GM23338 (cell line): ENCODE data around the gene CTNNA2. TPM values are rescaled to one million over a fixed set of nuclear protein-coding genes. Genes with fewer than 3 reads are reported as not detected.

Experiments
- ATAC-seq: fragments of 200-7000 bp; cut with Tn5 transposase; 3 replicates; pipeline ENCODE4 v1.9.1; 2020
- DNase-seq: peaks from one replicate; pipeline ENCODE4 v3.0.0-alpha.2; 2015; ENCODE audit warnings: low spot score
- H2AFZ ChIP-seq: fragments of 200-600 bp; sonication (generic); 2 replicates; pipeline ENCODE4 v1.8.0; 2016; ENCODE audit warnings: antibody characterized with exemption, mild to moderate bottlenecking, moderate library complexity
- H3F3A ChIP-seq: fragments of 200-600 bp; sonication (generic); replicated peaks from 2 replicates; pipeline ENCODE4 v1.8.0; 2017; ENCODE audit warnings: antibody characterized with exemption, mixed run types, low read depth
- H3K27ac ChIP-seq: fragments of 200-600 bp; sonication (generic); 2 replicates; pipeline ENCODE4 v1.6.1; 2016; ENCODE audit warnings: low read depth
- H3K27me3 ChIP-seq: fragments of 200-600 bp; sonication (generic); 2 replicates; pipeline ENCODE4 v1.8.0; 2016; ENCODE audit warnings: mild to moderate bottlenecking, mixed run types, moderate library complexity; ENCODE audit not compliant: insufficient read depth
- H3K36me3 ChIP-seq: fragments of 200-600 bp; sonication (generic); 2 replicates; pipeline ENCODE4 v1.8.0; 2016; ENCODE audit warnings: mild to moderate bottlenecking; ENCODE audit not compliant: insufficient read depth
- H3K4me1 ChIP-seq: fragments of 200-600 bp; sonication (generic); 2 replicates; pipeline ENCODE4 v1.8.0; 2016; ENCODE audit warnings: mild to moderate bottlenecking, moderate library complexity; ENCODE audit not compliant: insufficient read depth
- H3K4me2 ChIP-seq: fragments of 200-600 bp; sonication (generic); 2 replicates; pipeline ENCODE4 v1.7.1; 2017; ENCODE audit warnings: mixed run types
- H3K4me3 ChIP-seq: fragments of 200-600 bp; sonication (generic); 2 replicates; pipeline ENCODE4 v1.6.1; 2016; ENCODE audit warnings: mixed run types
- H3K79me2 ChIP-seq: fragments of 200-600 bp; sonication (generic); replicated peaks from 2 replicates; pipeline ENCODE4 v1.8.0; 2017; ENCODE audit warnings: mild to moderate bottlenecking; ENCODE audit not compliant: insufficient read depth
- H3K9me2 ChIP-seq: fragments of 200-600 bp; sonication (generic); 2 replicates; pipeline ENCODE4 v1.8.0; 2017; ENCODE audit not compliant: insufficient read depth
- H4K20me1 ChIP-seq: fragments of 200-600 bp; sonication (generic); replicated peaks from 2 replicates; pipeline ENCODE4 v1.8.0; 2017; ENCODE audit warnings: mild to moderate bottlenecking; ENCODE audit not compliant: insufficient read depth
- H3K27ac Mint-ChIP-seq: 2 replicates; pipeline ENCODE4 v1.8.0; 2020; ENCODE audit warnings: inconsistent platforms, mild to moderate bottlenecking, moderate library complexity, mixed read lengths
- H3K27me3 Mint-ChIP-seq: 3 replicates; pipeline ENCODE4 v1.8.0; 2022; ENCODE audit warnings: low read depth, mild to moderate bottlenecking, moderate library complexity, mixed read lengths, inconsistent platforms; ENCODE audit not compliant: insufficient read depth, poor library complexity
- H3K36me3 Mint-ChIP-seq: 3 replicates; pipeline ENCODE4 v1.8.0; 2021; ENCODE audit warnings: low read depth, mild to moderate bottlenecking, inconsistent platforms, moderate library complexity, mixed read lengths
- H3K4me1 Mint-ChIP-seq: 3 replicates; pipeline ENCODE4 v1.8.0; 2020; ENCODE audit warnings: mild to moderate bottlenecking, inconsistent platforms, mixed read lengths
- H3K4me3 Mint-ChIP-seq: 3 replicates; pipeline ENCODE4 v1.8.0; 2021; ENCODE audit warnings: moderate library complexity, mild to moderate bottlenecking, inconsistent platforms, mixed read lengths
- H3K9me3 Mint-ChIP-seq: 3 replicates; pipeline ENCODE4 v1.8.0; 2020; ENCODE audit warnings: moderate library complexity, mild to moderate bottlenecking, inconsistent platforms, mixed read lengths
- CTCF ChIP-seq, 2 experiments: fragments of 200-600 bp in 1 of 2; sonication (generic) in 1 of 2; conservative IDR thresholded peaks; 2 replicates each; pipeline versions ENCODE4 v1.5.1 to v1.6.1; 2016 to 2017; ENCODE audit warnings: antibody characterized with exemption in 2 of 2, low read depth in 2 of 2, mild to moderate bottlenecking in 2 of 2, moderate library complexity in 1 of 2
- ETS1 ChIP-seq: IDR thresholded peaks from 2 replicates; pipeline ENCODE4 v1.6.1; 2016; ENCODE audit warnings: antibody characterized with exemption
- EZH2 ChIP-seq: fragments of 200-600 bp; sonication (generic); IDR thresholded peaks from one replicate; pipeline ENCODE4 v1.8.0; 2017; ENCODE audit warnings: antibody characterized with exemption, mild to moderate bottlenecking, low read depth; ENCODE audit not compliant: unreplicated experiment
- EZH2phosphoT487 ChIP-seq: fragments of 200-600 bp; sonication (generic); IDR thresholded peaks from one replicate; pipeline ENCODE4 v1.8.1; 2018; ENCODE audit warnings: antibody characterized with exemption; ENCODE audit not compliant: unreplicated experiment
- NANOG ChIP-seq: IDR thresholded peaks from 2 replicates; pipeline ENCODE4 v1.6.1; 2016; ENCODE audit warnings: antibody characterized with exemption, borderline replicate concordance
- POLR2AphosphoS5 ChIP-seq: IDR thresholded peaks from 2 replicates; pipeline ENCODE4 v1.6.1; 2016; ENCODE audit warnings: antibody characterized with exemption, low read depth
- ZNF462 ChIP-seq: fragments of 250-450 bp; sonication (Bioruptor Pico); IDR thresholded peaks from 2 replicates; pipeline ENCODE4 v1.5.0; 2020; ENCODE audit warnings: mild to moderate bottlenecking, moderate library complexity
- polyA plus RNA-seq: library from polyadenylated mRNA; unstranded; fragments of >200 nt; fragmentation: Nextera tagmentation; extraction: Ambion mirVana; gene quantifications from 2 replicates; pipeline ENCODE4 v1.2.1, GENCODE V29; 2016
- total RNA-seq: library from RNA; depleted of rRNA; stranded (reverse); fragments of >200 nt; shearing (Covaris generic); gene quantifications from 2 replicates; pipeline ENCODE4 v1.2.3, GENCODE V29; 2014

Gene CTNNA2
- total and polyA plus RNA-seq, 2 experiments from 2014 or later = 6.4 to 15.6 TPM

- Histone ChIP-seq H2AFZ (no peak overlapping the region), H3K9me2 (peaks cover 9% of the 10 kb centered on the region; the same call in 1 of the 2 replicates), H3F3A (no peaks in the 10 kb centered on the region), H3K79me2 (no peaks in the 10 kb centered on the region), H3K27ac (no peak overlapping the region), H3K27me3 (no peaks in the 10 kb centered on the region), H3K36me3 (no peaks in the 10 kb centered on the region), H3K4me2 (no peak overlapping the region), H4K20me1 (no peaks in the 10 kb centered on the region; the same call in 1 of the 2 replicates), H3K4me1 (no peaks in the 10 kb centered on the region; the same call in 1 of the 2 replicates), H3K4me3 (no peak overlapping the region)
- no peaks in the 10 kb centered on the region for H3K36me3 Mint-ChIP-seq
- no peak overlapping the region for H3K4me3 Mint-ChIP-seq
- H3K27me3 Mint-ChIP-seq = peaks cover 3% of the 10 kb centered on the region
- peak; percentile 19 for DNase-seq
- no peak for ATAC-seq
- no peaks in the 10 kb centered on the region for H3K9me3 Mint-ChIP-seq
- peaks cover 4% of the 10 kb centered on the region for H3K4me1 Mint-ChIP-seq
- TF ChIP-seq CTCF (conservative IDR thresholded peaks at IDR 0.05; ENCODE audit: low read depth in 2 of 2) (peak in 1 of 2 experiments; percentile 52; a peak in 2 of 4 replicates), ZNF462 (CRISPR knock-in tag) (no peak)
- H3K27ac Mint-ChIP-seq = no peak overlapping the region
Measured at GRCh38 chr2:80437959-80438358, 925.1 kb downstream of the CTNNA2 start.

DNA sequence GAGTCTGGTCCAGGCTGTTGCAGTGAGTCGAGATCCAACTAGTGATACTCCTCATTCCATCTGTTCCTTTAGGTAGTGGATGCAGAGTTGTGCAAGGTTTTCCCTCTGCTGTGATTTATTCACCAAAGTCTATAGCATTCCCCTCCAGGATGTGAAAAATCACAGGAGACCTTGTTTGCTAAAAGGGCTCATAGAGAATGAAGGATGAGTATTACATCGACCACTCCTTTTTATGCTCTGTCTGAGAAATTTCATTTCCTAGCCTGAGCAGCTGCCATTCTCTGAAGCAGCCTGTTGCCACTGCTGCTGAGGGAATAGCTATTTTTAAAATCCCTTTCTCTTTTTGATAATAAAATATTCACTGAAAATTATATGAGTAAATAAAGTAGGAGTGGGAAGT lies 925.8 kb downstream of the CTNNA2 start:
- Histone ChIP-seq H3K27me3 (no peaks in the 10 kb centered on the region), H3K36me3 (no peaks in the 10 kb centered on the region), H4K20me1 (no peaks in the 10 kb centered on the region; the same call in 1 of the 2 replicates), H3F3A (no peaks in the 10 kb centered on the region), H2AFZ (no peak overlapping the region), H3K79me2 (no peaks in the 10 kb centered on the region), H3K4me2 (no peak overlapping the region), H3K4me3 (no peak overlapping the region), H3K4me1 (no peaks in the 10 kb centered on the region; the same call in 1 of the 2 replicates), H3K9me2 (peaks cover 9% of the 10 kb centered on the region; the same call in 1 of the 2 replicates), H3K27ac (no peak overlapping the region)
- no peak overlapping the region for H3K4me3 Mint-ChIP-seq
- ATAC-seq = no peak
- H3K27ac Mint-ChIP-seq = no peak overlapping the region
- peaks cover 3% of the 10 kb centered on the region for H3K27me3 Mint-ChIP-seq
- DNase-seq = no peak
- H3K9me3 Mint-ChIP-seq = no peaks in the 10 kb centered on the region
- H3K36me3 Mint-ChIP-seq = no peaks in the 10 kb centered on the region
- H3K4me1 Mint-ChIP-seq = peaks cover 4% of the 10 kb centered on the region
- TF ChIP-seq ETS1 (no peak), POLR2AphosphoS5 (no peak), NANOG (no peak), CTCF (conservative IDR thresholded peaks at IDR 0.05; ENCODE audit: low read depth in 2 of 2) (no peak), EZH2 (no peak), EZH2phosphoT487 (no peak)
